HCT116 (cell line): ENCODE results near the gene ARL15. TPM values are rescaled to one million over a fixed set of nuclear protein-coding genes. Genes with fewer than 3 reads are reported as not detected.

Experiments
- ATAC-seq: fragments of 200-7000 bp; cut with Tn5 transposase; 2 replicates; pipeline ENCODE4 v1.9.1; 2020; ENCODE audit warnings: mild to moderate bottlenecking, moderate library complexity
- BruUV-seq: library from RNA; stranded (reverse); fragments of 400-500 nt; replicated peaks from 2 replicates; lab custom pipeline; 2021; lab: Mats Ljungman, UMichigan
- CTCF ChIA-PET: fragments of 300-600 bp; sonication (Branson Sonifier 250); formaldehyde crosslinking; loops from one replicate; lab custom pipeline; 2021; ENCODE audit warnings: antibody characterized with exemption; lab: Charles Lee
- POLR2A ChIA-PET: fragments of 300-600, 350-600 bp; sonication (Branson Sonifier 250); formaldehyde crosslinking; loops from one replicate; lab custom pipeline; 2021; ENCODE audit warnings: antibody characterized with exemption; lab: Charles Lee
- RAD21 ChIA-PET, 2 experiments: fragments of 300-600 bp; sonication (Branson Sonifier 250); formaldehyde crosslinking; loops; one replicate each; lab custom pipeline; 2023; ENCODE audit warnings: low total read pairs in 2 of 2; ENCODE audit not compliant: uncharacterized antibody in 2 of 2, unreplicated experiment in 2 of 2, low non-redundant PET in 1 of 2; lab: Charles Lee
- DNase-seq: peaks from one replicate; pipeline ENCODE4 v3.0.0-alpha.2; 2010; ENCODE audit warnings: low read depth, low spot score
- H2AFZ ChIP-seq: fragments of 200-600 bp; shearing (Covaris generic), sonication (generic); 2 replicates; pipeline ENCODE4 v1.6.1; 2017; ENCODE audit warnings: low read depth, mixed run types, mixed read lengths, antibody characterized with exemption, low read length; ENCODE audit not compliant: poor library complexity, severe bottlenecking
- H3K27ac ChIP-seq: 2 replicates; pipeline ENCODE4 v1.5.1; 2012; ENCODE audit warnings: low read depth, low read length
- H3K27me3 ChIP-seq: fragments of 200-600 bp; sonication (generic); 2 replicates; pipeline ENCODE4 v1.6.1; 2016; ENCODE audit warnings: mixed run types, low read length, mixed read lengths; ENCODE audit not compliant: insufficient read depth
- H3K36me3 ChIP-seq, 2 experiments: fragments of 200-500 bp in 1 of 2; fragments of 200-600 bp in 1 of 2; sonication (Bioruptor generic) in 1 of 2; sonication (generic) in 1 of 2; 2 replicates each; pipeline versions ENCODE4 v1.5.1 to v1.6.1; 2014 to 2016; ENCODE audit warnings: low read length in 2 of 2, inconsistent platforms in 1 of 2, mixed read lengths in 1 of 2, mixed run types in 1 of 2; ENCODE audit not compliant: insufficient read depth in 2 of 2, control insufficient read depth in 1 of 2
- H3K4me1 ChIP-seq, 2 experiments: fragments of 200-600 bp in 1 of 2; sonication (generic) in 1 of 2; 2 replicates each; pipeline versions ENCODE4 v1.5.1 to v1.6.1; 2012 to 2017; ENCODE audit warnings: low read length in 2 of 2, inconsistent platforms in 1 of 2, mild to moderate bottlenecking in 1 of 2, mixed read lengths in 1 of 2, mixed run types in 1 of 2, moderate library complexity in 1 of 2; ENCODE audit not compliant: insufficient read depth in 2 of 2, control insufficient read depth in 1 of 2
- H3K4me2 ChIP-seq: fragments of 200-600 bp; sonication (generic); 2 replicates; pipeline ENCODE4 v1.6.1; 2017; ENCODE audit warnings: mixed run types, low read length, mixed read lengths
- H3K4me3 ChIP-seq, 2 experiments: fragments of 200-600 bp in 1 of 2; sonication (generic) in 1 of 2; replicated peaks in 1 of 2; 2 replicates each; pipeline ENCODE4 v1.5.1; 2011 to 2016; ENCODE audit warnings: low read length in 2 of 2, control low read depth in 1 of 2, low read depth in 1 of 2, mild to moderate bottlenecking in 1 of 2, mixed read lengths in 1 of 2, mixed run types in 1 of 2
- H3K79me2 ChIP-seq: fragments of 200-600 bp; sonication (generic); 2 replicates; pipeline ENCODE4 v1.6.1; 2017; ENCODE audit warnings: mild to moderate bottlenecking, mixed run types, low read length, moderate library complexity, mixed read lengths; ENCODE audit not compliant: insufficient read depth
- H3K9ac ChIP-seq: fragments of 200-600 bp; sonication (generic); 2 replicates; pipeline ENCODE4 v1.6.1; 2016; ENCODE audit warnings: low read length, mixed read lengths
- H3K9me2 ChIP-seq: fragments of 200-600 bp; sonication (generic), shearing (Covaris generic); 2 replicates; pipeline ENCODE4 v1.6.1; 2017; ENCODE audit warnings: mixed run types, mild to moderate bottlenecking, moderate library complexity; ENCODE audit not compliant: insufficient read depth
- H3K9me3 ChIP-seq, 2 experiments: fragments of 200-500 bp in 1 of 2; fragments of 200-600 bp in 1 of 2; sonication (Bioruptor generic) in 1 of 2; sonication (generic) in 1 of 2; 2 replicates each; pipeline ENCODE4 v1.6.1; 2014 to 2017; ENCODE audit warnings: low read length in 2 of 2, mixed read lengths in 2 of 2, inconsistent platforms in 1 of 2, low read depth in 1 of 2, mild to moderate bottlenecking in 1 of 2, mixed run types in 1 of 2, moderate library complexity in 1 of 2; ENCODE audit not compliant: control insufficient read depth in 1 of 2, insufficient read depth in 1 of 2
- H4K20me1 ChIP-seq: fragments of 200-600 bp; sonication (generic), shearing (Covaris generic); 2 replicates; pipeline ENCODE4 v1.6.1; 2017; ENCODE audit warnings: mixed run types, mild to moderate bottlenecking, moderate library complexity; ENCODE audit not compliant: insufficient read depth
- CBX3 ChIP-seq: IDR thresholded peaks from 2 replicates; pipeline ENCODE4 v1.6.1; 2012; ENCODE audit warnings: low read depth
- CEBPB ChIP-seq: IDR thresholded peaks from 2 replicates; pipeline ENCODE4 v1.6.1; 2012; ENCODE audit warnings: low read depth
- EZH2 ChIP-seq: fragments of 200-600 bp; sonication (generic); IDR thresholded peaks from 2 replicates; pipeline ENCODE4 v1.6.1; 2017; ENCODE audit warnings: antibody characterized with exemption, mixed run types
- EZH2phosphoT487 ChIP-seq: fragments of 200-600 bp; IDR thresholded peaks from 2 replicates; pipeline ENCODE4 v1.6.1; 2018; ENCODE audit warnings: antibody characterized with exemption, borderline replicate concordance
- FOSL1 ChIP-seq: IDR thresholded peaks from 2 replicates; pipeline ENCODE4 v1.6.1; 2012; ENCODE audit warnings: low read depth
- JUND ChIP-seq: IDR thresholded peaks from 2 replicates; pipeline ENCODE4 v1.6.1; 2012
- POLR2AphosphoS5 ChIP-seq: IDR thresholded peaks from 2 replicates; pipeline ENCODE4 v1.6.1; 2011; ENCODE audit warnings: mild to moderate bottlenecking, low read depth, low read length, moderate library complexity
- SP1 ChIP-seq: IDR thresholded peaks from 2 replicates; pipeline ENCODE4 v1.6.1; 2012; ENCODE audit warnings: low read depth
- SRF ChIP-seq: IDR thresholded peaks from 2 replicates; pipeline ENCODE4 v1.6.1; 2012; ENCODE audit warnings: low read depth
- YY1 ChIP-seq: IDR thresholded peaks from 2 replicates; pipeline ENCODE4 v1.6.1; 2011; ENCODE audit warnings: low read length, low read depth, moderate library complexity, mild to moderate bottlenecking; ENCODE audit not compliant: insufficient replicate concordance; ENCODE audit errors: extremely low read depth
- ZFX ChIP-seq: fragments of 450-650 bp; IDR thresholded peaks from 2 replicates; pipeline ENCODE4 v1.6.1; 2017
- ZNF274 ChIP-seq: fragments of 200-500 bp; sonication (Bioruptor generic); IDR thresholded peaks from 2 replicates; pipeline ENCODE4 v1.6.1; 2014; ENCODE audit warnings: mild to moderate bottlenecking, low read depth, low read length, inconsistent platforms
- intact Hi-C: fragments of 100-400 bp; cut with micrococcal nuclease; formaldehyde crosslinking; loops from 2 replicates; pipeline ENCODE4 v1.10.0; 2022
- total RNA-seq: library from RNA; stranded (reverse); gene quantifications from one replicate; pipeline ENCODE4 v1.2.1, GENCODE V29; 2021; ENCODE audit not compliant: unreplicated experiment
- TF ChIP-seq, protein P1 (sequence below): IDR thresholded peaks from 2 replicates; pipeline ENCODE4 v1.6.1; 2011; ENCODE audit warnings: mild to moderate bottlenecking, low read length, moderate library complexity; ENCODE audit not compliant: insufficient replicate concordance; ENCODE audit errors: extremely low read depth
- TF ChIP-seq, protein P2 (sequence below), 3 experiments: fragments of 200-600 bp in 1 of 3; sonication (generic) in 1 of 3; IDR thresholded peaks in 2 of 3; conservative IDR thresholded peaks in 1 of 3; 2 replicates each; pipeline ENCODE4 v1.5.1; 2012 to 2017; ENCODE audit warnings: low read depth in 2 of 3, low read length in 2 of 3, antibody characterized with exemption in 1 of 3, borderline replicate concordance in 1 of 3, control low read depth in 1 of 3, mild to moderate bottlenecking in 1 of 3, mixed read lengths in 1 of 3, mixed run types in 1 of 3, moderate library complexity in 1 of 3; ENCODE audit not compliant: insufficient read depth in 1 of 3
- TF ChIP-seq, protein P3 (sequence below): IDR thresholded peaks from 2 replicates; pipeline ENCODE4 v1.6.1; 2012; ENCODE audit warnings: low read depth

The ARL15 gene
- total RNA-seq, 1 experiment from 2014 or later: 15.0 TPM

DNA sequence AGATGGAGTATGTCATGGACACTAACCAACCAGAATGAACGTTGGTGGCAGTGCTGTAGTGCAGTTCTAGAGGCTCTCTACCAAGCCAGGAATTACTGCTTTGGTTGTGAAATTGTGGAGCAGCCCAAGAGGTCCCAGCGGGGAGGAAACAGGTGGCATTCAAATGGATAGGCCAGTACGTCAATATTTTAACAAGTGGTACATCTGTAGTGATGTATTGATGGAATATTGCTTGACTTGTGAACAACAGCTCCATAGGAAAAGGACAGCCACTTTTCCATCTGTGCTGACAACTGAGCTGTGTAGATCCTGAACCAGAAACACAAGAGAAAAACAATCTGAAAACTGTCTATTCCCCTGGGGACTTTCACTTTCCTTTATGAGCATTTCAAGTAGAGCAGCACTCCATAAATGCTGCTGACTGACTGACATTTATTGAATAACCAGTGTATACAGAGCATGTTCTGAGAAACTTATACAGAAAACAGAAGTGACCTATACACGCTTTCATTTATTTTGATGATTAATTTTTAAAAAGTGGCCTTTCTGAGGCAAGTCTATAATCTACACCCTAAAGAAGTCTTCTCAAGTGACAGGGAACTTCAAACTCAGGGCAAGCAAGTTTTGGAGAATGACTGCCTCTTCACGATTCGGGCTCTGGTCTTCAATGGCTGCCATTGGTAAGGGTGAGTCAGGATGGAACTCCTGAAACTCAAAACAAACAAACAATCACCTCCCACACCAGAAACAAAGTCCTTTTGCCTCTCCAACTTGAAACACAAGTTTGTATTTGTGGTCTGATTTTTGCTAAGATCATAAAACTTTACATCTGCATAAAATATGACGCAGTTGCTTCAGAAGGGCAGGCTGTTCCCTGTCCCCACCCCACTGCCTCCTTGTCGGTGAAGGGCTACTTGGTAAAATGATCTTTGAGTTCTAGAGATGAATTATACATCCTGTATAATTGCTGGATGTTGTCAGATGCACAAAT is 387.6 kb downstream of the ARL15 start:
- Histone ChIP-seq H3K27me3 (no peaks in the 10 kb centered on the region), H3K9ac (no peak overlapping the region), H3K4me2 (no peak overlapping the region), H2AFZ (no peak overlapping the region), H3K4me3 (no peak overlapping the region), H3K79me2 (no peaks in the 10 kb centered on the region), H3K9me2 (no peaks in the 10 kb centered on the region), H3K36me3 (no peaks in the 10 kb centered on the region), H3K27ac (no peak overlapping the region), H4K20me1 (no peaks in the 10 kb centered on the region), H3K9me3 (no peaks in the 10 kb centered on the region), H3K4me1 (no peaks in the 10 kb centered on the region)
- DNase-seq (no peak), ATAC-seq (no peak)
- CTCF ChIA-PET: no interaction called here
- POLR2A ChIA-PET: no interaction called here
- TF ChIP-seq ZFX (no peak), JUND (no peak), CBX3 (no peak), CEBPB (no peak), YY1 (no peak), POLR2AphosphoS5 (no peak), EZH2phosphoT487 (no peak), SP1 (no peak), ZNF274 (no peak), EZH2 (no peak), FOSL1 (no peak), SRF (no peak)
- TF ChIP-seq, protein P1, sequence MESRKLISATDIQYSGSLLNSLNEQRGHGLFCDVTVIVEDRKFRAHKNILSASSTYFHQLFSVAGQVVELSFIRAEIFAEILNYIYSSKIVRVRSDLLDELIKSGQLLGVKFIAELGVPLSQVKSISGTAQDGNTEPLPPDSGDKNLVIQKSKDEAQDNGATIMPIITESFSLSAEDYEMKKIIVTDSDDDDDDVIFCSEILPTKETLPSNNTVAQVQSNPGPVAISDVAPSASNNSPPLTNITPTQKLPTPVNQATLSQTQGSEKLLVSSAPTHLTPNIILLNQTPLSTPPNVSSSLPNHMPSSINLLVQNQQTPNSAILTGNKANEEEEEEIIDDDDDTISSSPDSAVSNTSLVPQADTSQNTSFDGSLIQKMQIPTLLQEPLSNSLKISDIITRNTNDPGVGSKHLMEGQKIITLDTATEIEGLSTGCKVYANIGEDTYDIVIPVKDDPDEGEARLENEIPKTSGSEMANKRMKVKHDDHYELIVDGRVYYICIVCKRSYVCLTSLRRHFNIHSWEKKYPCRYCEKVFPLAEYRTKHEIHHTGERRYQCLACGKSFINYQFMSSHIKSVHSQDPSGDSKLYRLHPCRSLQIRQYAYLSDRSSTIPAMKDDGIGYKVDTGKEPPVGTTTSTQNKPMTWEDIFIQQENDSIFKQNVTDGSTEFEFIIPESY: no peak
- TF ChIP-seq, protein P2, sequence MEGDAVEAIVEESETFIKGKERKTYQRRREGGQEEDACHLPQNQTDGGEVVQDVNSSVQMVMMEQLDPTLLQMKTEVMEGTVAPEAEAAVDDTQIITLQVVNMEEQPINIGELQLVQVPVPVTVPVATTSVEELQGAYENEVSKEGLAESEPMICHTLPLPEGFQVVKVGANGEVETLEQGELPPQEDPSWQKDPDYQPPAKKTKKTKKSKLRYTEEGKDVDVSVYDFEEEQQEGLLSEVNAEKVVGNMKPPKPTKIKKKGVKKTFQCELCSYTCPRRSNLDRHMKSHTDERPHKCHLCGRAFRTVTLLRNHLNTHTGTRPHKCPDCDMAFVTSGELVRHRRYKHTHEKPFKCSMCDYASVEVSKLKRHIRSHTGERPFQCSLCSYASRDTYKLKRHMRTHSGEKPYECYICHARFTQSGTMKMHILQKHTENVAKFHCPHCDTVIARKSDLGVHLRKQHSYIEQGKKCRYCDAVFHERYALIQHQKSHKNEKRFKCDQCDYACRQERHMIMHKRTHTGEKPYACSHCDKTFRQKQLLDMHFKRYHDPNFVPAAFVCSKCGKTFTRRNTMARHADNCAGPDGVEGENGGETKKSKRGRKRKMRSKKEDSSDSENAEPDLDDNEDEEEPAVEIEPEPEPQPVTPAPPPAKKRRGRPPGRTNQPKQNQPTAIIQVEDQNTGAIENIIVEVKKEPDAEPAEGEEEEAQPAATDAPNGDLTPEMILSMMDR (IDR thresholded peaks at IDR 0.05 in 2 of 3, conservative IDR thresholded peaks at IDR 0.05 in 1 of 3; ENCODE audit: borderline replicate concordance in 1 of 3, insufficient read depth in 1 of 3, low read depth in 2 of 3, low read length in 2 of 3): no peak
- TF ChIP-seq, protein P3, sequence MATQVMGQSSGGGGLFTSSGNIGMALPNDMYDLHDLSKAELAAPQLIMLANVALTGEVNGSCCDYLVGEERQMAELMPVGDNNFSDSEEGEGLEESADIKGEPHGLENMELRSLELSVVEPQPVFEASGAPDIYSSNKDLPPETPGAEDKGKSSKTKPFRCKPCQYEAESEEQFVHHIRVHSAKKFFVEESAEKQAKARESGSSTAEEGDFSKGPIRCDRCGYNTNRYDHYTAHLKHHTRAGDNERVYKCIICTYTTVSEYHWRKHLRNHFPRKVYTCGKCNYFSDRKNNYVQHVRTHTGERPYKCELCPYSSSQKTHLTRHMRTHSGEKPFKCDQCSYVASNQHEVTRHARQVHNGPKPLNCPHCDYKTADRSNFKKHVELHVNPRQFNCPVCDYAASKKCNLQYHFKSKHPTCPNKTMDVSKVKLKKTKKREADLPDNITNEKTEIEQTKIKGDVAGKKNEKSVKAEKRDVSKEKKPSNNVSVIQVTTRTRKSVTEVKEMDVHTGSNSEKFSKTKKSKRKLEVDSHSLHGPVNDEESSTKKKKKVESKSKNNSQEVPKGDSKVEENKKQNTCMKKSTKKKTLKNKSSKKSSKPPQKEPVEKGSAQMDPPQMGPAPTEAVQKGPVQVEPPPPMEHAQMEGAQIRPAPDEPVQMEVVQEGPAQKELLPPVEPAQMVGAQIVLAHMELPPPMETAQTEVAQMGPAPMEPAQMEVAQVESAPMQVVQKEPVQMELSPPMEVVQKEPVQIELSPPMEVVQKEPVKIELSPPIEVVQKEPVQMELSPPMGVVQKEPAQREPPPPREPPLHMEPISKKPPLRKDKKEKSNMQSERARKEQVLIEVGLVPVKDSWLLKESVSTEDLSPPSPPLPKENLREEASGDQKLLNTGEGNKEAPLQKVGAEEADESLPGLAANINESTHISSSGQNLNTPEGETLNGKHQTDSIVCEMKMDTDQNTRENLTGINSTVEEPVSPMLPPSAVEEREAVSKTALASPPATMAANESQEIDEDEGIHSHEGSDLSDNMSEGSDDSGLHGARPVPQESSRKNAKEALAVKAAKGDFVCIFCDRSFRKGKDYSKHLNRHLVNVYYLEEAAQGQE: no peak
- RAD21 ChIA-PET: no interaction called here
- intact Hi-C loops: no loop called here
- no TSS peak for BruUV-seq
